ENCODE measurements around the gene NANOGP8.
"Not testable (repeated sequence)": the region's sequence is repeated elsewhere in the genome, so short reads cannot be mapped to it uniquely, and the experiment has no call there.

The NANOGP8 gene

GRCh38 chr15:35092311-35092710 is 7.2 kb upstream of the NANOGP8 start:
- DNase-seq: no peak

- DNase-seq: no peak
Observed at GRCh38 chr15:35090104-35090807, 5.2 kb upstream of the NANOGP8 start.

- no peak for DNase-seq
Observed at GRCh38 chr15:35089551-35089950, 4.5 kb upstream of the NANOGP8 start.

GRCh38 chr15:35088329-35088728 is 3.2 kb upstream of the NANOGP8 start:
- DNase-seq: no peak

GRCh38 chr15:35087759-35088158 is 2.7 kb upstream of the NANOGP8 start:
- no peak for DNase-seq

GRCh38 chr15:35082371-35083348 is 2.4 kb downstream of the NANOGP8 start:
- DNase-seq: not testable (repeated sequence)

GRCh38 chr15:35081626-35082365 is 3.3 kb downstream of the NANOGP8 start:
- not testable (repeated sequence) for DNase-seq

GRCh38 chr15:35080226-35080625 is 4.9 kb downstream of the NANOGP8 start:
- DNase-seq: no peak

GRCh38 chr15:35078221-35078915 is 6.7 kb downstream of the NANOGP8 start:
- DNase-seq: no peak

- no peak for DNase-seq
Observed at GRCh38 chr15:35071106-35071505, 14.0 kb downstream of the NANOGP8 start.

GRCh38 chr15:35068846-35069475 is 16.1 kb downstream of the NANOGP8 start:
- no peak for DNase-seq

GRCh38 chr15:35067496-35068347 is 17.4 kb downstream of the NANOGP8 start:
- DNase-seq: no peak

GRCh38 chr15:35066094-35066493 is 19.0 kb downstream of the NANOGP8 start:
- DNase-seq: no peak

- no peak for DNase-seq
Observed at GRCh38 chr15:35064576-35065190, 20.4 kb downstream of the NANOGP8 start.

- no peak for DNase-seq
Observed at GRCh38 chr15:35062738-35063099, 22.4 kb downstream of the NANOGP8 start.

- DNase-seq: no peak
Observed at GRCh38 chr15:35061825-35062737, 23.0 kb downstream of the NANOGP8 start.

GRCh38 chr15:35061161-35061824 is 23.8 kb downstream of the NANOGP8 start:
- DNase-seq: no peak

GRCh38 chr15:35060591-35060990 is 24.5 kb downstream of the NANOGP8 start:
- DNase-seq: no peak

- DNase-seq: no peak
Observed at GRCh38 chr15:35058534-35059054, 26.5 kb downstream of the NANOGP8 start.
